ENCODE data around the gene AGRN. TPM values are rescaled to one million over a fixed set of nuclear protein-coding genes. Genes with fewer than 3 reads are reported as not detected.

AGRN gene
- total RNA-seq, 1 donor from 2014 or later, result 335 TPM

DNA sequence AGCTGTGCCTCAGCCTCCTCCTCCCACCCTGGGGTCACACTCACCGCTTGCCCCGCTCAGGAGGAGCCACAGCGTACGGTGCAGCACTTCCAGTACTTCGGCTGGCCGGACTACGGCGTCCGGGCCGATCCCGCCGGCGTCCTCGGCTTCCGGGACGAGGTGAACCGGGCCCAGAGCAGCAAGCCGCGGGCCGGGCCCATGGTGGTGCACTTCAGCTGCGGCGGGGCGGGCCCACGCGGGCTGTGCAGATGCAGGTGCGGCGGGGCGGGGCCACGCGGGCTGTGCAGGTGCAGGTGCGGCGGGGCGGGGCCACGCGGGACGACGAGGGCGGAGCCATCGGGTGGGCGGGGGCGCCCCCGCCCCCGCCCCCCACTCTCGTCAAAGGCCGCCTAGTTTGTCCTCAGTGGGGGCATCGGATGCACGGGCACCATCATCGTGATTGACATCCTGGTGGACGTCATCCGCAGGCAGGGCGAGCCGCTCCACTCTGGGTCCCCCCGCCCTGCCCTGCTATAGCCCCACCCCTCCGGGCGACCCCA lies 48.7 kb downstream of the AGRN start:
- no peaks in the 10 kb centered on the region for H3K9me3 Mint-ChIP-seq (ENCODE audit: low read depth)
- no peak overlapping the region for H3K27ac Mint-ChIP-seq
- H3K4me3 Mint-ChIP-seq (ENCODE audit: low read depth), result peak overlapping the region; percentile 64
- H3K36me3 Mint-ChIP-seq (ENCODE audit: insufficient read depth), result no peaks in the 10 kb centered on the region
- TF ChIP-seq, protein P1, sequence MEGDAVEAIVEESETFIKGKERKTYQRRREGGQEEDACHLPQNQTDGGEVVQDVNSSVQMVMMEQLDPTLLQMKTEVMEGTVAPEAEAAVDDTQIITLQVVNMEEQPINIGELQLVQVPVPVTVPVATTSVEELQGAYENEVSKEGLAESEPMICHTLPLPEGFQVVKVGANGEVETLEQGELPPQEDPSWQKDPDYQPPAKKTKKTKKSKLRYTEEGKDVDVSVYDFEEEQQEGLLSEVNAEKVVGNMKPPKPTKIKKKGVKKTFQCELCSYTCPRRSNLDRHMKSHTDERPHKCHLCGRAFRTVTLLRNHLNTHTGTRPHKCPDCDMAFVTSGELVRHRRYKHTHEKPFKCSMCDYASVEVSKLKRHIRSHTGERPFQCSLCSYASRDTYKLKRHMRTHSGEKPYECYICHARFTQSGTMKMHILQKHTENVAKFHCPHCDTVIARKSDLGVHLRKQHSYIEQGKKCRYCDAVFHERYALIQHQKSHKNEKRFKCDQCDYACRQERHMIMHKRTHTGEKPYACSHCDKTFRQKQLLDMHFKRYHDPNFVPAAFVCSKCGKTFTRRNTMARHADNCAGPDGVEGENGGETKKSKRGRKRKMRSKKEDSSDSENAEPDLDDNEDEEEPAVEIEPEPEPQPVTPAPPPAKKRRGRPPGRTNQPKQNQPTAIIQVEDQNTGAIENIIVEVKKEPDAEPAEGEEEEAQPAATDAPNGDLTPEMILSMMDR (IDR thresholded peaks at IDR 0.05; ENCODE audit: unreplicated experiment), result no peak
- peak; percentile 61 for DNase-seq (ENCODE audit: low spot score, unreplicated experiment)
- H3K27me3 Mint-ChIP-seq, result peaks cover 13% of the 10 kb centered on the region
- peaks cover 1% of the 10 kb centered on the region for H3K4me1 Mint-ChIP-seq (ENCODE audit: low read depth)

GRCh38 chr1:1069056-1069710 lies 49.3 kb downstream of the AGRN start:
- Mint-ChIP-seq H3K27ac (no peak overlapping the region), H3K9me3 (ENCODE audit: low read depth) (no peaks in the 10 kb centered on the region), H3K4me3 (ENCODE audit: low read depth) (peak overlapping the region; percentile 64), H3K4me1 (ENCODE audit: low read depth) (peaks cover 1% of the 10 kb centered on the region), H3K36me3 (ENCODE audit: insufficient read depth) (no peaks in the 10 kb centered on the region), H3K27me3 (peaks cover 13% of the 10 kb centered on the region)
- TF ChIP-seq, protein P1 (IDR thresholded peaks at IDR 0.05; ENCODE audit: unreplicated experiment), result no peak
- DNase-seq (ENCODE audit: low spot score, unreplicated experiment), result peak; percentile 90

- Mint-ChIP-seq H3K4me1 (ENCODE audit: low read depth) (peaks cover 4% of the 10 kb centered on the region), H3K27ac (no peak overlapping the region), H3K36me3 (ENCODE audit: insufficient read depth) (no peaks in the 10 kb centered on the region), H3K4me3 (ENCODE audit: low read depth) (peak overlapping the region; percentile 31), H3K9me3 (ENCODE audit: low read depth) (no peaks in the 10 kb centered on the region), H3K27me3 (peaks cover 16% of the 10 kb centered on the region)
- TF ChIP-seq, protein P1 (IDR thresholded peaks at IDR 0.05; ENCODE audit: unreplicated experiment), result no peak
- no peak for DNase-seq (ENCODE audit: low spot score, unreplicated experiment)
Observed at GRCh38 chr1:1069711-1070676, 50.1 kb downstream of the AGRN start.

GRCh38 chr1:1071486-1072298 lies 51.8 kb downstream of the AGRN start:
- Mint-ChIP-seq H3K9me3 (ENCODE audit: low read depth) (no peaks in the 10 kb centered on the region), H3K27me3 (peaks cover 6% of the 10 kb centered on the region), H3K4me3 (ENCODE audit: low read depth) (no peak overlapping the region), H3K36me3 (ENCODE audit: insufficient read depth) (no peaks in the 10 kb centered on the region), H3K4me1 (ENCODE audit: low read depth) (peaks cover 4% of the 10 kb centered on the region), H3K27ac (no peak overlapping the region)
- DNase-seq (ENCODE audit: low spot score, unreplicated experiment), result no peak
- TF ChIP-seq, protein P1 (IDR thresholded peaks at IDR 0.05; ENCODE audit: unreplicated experiment), result no peak
